ENCODE data around the gene UMAD1.

DNA sequence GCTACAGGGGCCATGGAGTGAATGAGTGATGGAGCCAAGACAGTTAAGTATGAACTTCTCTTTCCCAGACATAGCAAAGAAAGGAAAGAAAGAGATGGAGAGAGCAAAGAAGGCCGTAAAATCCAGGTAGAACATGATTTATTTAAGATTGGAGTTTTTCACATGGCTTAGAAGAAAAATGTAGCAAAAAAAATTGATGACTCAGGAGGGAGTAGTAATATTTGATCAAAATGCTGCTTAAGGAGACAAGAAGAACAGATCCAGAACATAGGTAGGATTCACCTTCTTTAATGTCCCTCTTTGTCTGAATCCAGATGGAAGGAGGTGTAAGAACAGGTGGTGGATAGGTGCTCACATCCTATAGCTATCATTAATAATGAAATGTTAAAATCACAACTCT, 277.0 kb downstream of the UMAD1 start:
- TF ChIP-seq, protein P1, sequence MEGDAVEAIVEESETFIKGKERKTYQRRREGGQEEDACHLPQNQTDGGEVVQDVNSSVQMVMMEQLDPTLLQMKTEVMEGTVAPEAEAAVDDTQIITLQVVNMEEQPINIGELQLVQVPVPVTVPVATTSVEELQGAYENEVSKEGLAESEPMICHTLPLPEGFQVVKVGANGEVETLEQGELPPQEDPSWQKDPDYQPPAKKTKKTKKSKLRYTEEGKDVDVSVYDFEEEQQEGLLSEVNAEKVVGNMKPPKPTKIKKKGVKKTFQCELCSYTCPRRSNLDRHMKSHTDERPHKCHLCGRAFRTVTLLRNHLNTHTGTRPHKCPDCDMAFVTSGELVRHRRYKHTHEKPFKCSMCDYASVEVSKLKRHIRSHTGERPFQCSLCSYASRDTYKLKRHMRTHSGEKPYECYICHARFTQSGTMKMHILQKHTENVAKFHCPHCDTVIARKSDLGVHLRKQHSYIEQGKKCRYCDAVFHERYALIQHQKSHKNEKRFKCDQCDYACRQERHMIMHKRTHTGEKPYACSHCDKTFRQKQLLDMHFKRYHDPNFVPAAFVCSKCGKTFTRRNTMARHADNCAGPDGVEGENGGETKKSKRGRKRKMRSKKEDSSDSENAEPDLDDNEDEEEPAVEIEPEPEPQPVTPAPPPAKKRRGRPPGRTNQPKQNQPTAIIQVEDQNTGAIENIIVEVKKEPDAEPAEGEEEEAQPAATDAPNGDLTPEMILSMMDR (IDR thresholded peaks at IDR 0.05; ENCODE audit: insufficient read depth, low read length) = no peak
- TF ChIP-seq POLR2AphosphoS5 (IDR thresholded peaks at IDR 0.05; ENCODE audit: low read depth) (no peak), GABPA (IDR thresholded peaks at IDR 0.05; ENCODE audit: low read depth) (no peak)

Data from HL-60 (cell line).